NCI-H1105 (cell line): ENCODE data around the gene OPN5.

Source experiments
- DNase-seq: peaks from one replicate; lab custom pipeline; 2025; lab: John Stamatoyannopoulos, UW

OPN5 gene

GRCh38 chr6:47859175-47859574 lies 77.3 kb downstream of the OPN5 start:
- DNase-seq, result no peak

- DNase-seq, result no peak
These were observed 80.9 kb downstream of the OPN5 start for GRCh38 chr6:47862731-47863130.

- no peak for DNase-seq
These were observed 83.4 kb downstream of the OPN5 start for GRCh38 chr6:47865206-47865605.

GRCh38 chr6:47875593-47875992 lies 93.8 kb downstream of the OPN5 start:
- DNase-seq, result no peak
